Pancreas (tissue), 10 donors: ENCODE data around the gene ARFGAP3. TPM values are rescaled to one million over a fixed set of nuclear protein-coding genes. Genes with fewer than 3 reads are reported as not detected.

Experiments used
- ATAC-seq, 4 donors: fragments of 200-7000 bp; cut with Tn5 transposase; one replicate each; pipeline versions ENCODE4 v1.8.0 to v1.9.1; 2020; ENCODE audit warnings: mild to moderate bottlenecking in 4 of 4, moderate library complexity in 4 of 4
- DNase-seq, 6 donors: peaks; one replicate each; pipeline ENCODE4 v3.0.0-alpha.2; 2020
- FAIRE-seq: peaks from 2 replicates; lab custom pipeline; 2012; peaks lifted over from hg19 to GRCh38; lab: Jason Lieb, UNC
- H3K27ac ChIP-seq, 4 donors: fragments of 200-600 bp; sonication (generic); 1 replicate in 3 of 4; 2 replicates in 1 of 4; pipeline versions ENCODE4 v1.5.0 to v1.8.0; 2020
- H3K27me3 ChIP-seq, 4 donors: fragments of 200-600 bp; one replicate each; pipeline ENCODE4 v1.8.0; 2021
- H3K36me3 ChIP-seq, 3 donors: fragments of 200-600 bp; sonication (generic) in 1 of 3; one replicate each; pipeline versions ENCODE4 v1.5.0 to v1.8.0; 2020 to 2021
- H3K4me1 ChIP-seq, 3 donors: fragments of 200-600 bp; one replicate each; pipeline ENCODE4 v1.8.0; 2021
- H3K4me3 ChIP-seq, 4 donors: fragments of 200-600 bp; sonication (generic) in 2 of 4; one replicate each; pipeline versions ENCODE4 v1.5.0 to v1.8.0; 2020 to 2021
- H3K9me3 ChIP-seq, 4 donors: fragments of 200-600 bp; one replicate each; pipeline ENCODE4 v1.8.0; 2021
- CTCF ChIP-seq, 4 donors: fragments of 200-600 bp; sonication (generic) in 3 of 4; IDR thresholded peaks; one replicate each; pipeline versions ENCODE4 v1.5.0 to v1.8.0; 2021; ENCODE audit warnings: antibody characterized with exemption in 4 of 4
- WGBS, 2 donors: extraction: QIAGEN DNeasy Blood & Tissue Kit; methylation state at CpG; one replicate each; pipeline ENCODE4 v1.1.7; 2013; 5-methylcytosine and 5-hydroxymethylcytosine counted together
- intact Hi-C, 3 donors: fragments of 100-400 bp; cut with DNase I; formaldehyde crosslinking; loops; one replicate each; pipeline versions ENCODE4 v1.11.1 to v1.14.2; 2022
- polyA plus RNA-seq, 2 donors: library from polyadenylated mRNA; stranded (reverse); fragments of 200-250 nt; gene quantifications; one replicate each; pipeline ENCODE4 v1.2.3, GENCODE V29; 2013
- total RNA-seq, 6 donors: library from RNA; stranded (reverse); fragmentation: NEBNext Ultra II Directional in 4 of 6; extraction: Animal tissue kit (Norgen Biotek cat#: 25700) in 4 of 6; gene quantifications; one replicate each; pipeline versions ENCODE4 v1.2.1 to v1.2.4, GENCODE V29; 2021 to 2023
- donor health status: healthy with polysubstance abuse.
- donor health status: DM: no; HTN: no; CAD: no; lungs with moderate emphysema.
- donor health status: DM: no; HTN: no; CAD: no.
- donor health status: control.
- donor health status: control.
- donor health status: Bipolar disorder and iron deficiency.
- donor health status: DM: yes; HTN: yes; CAD: no.
- donor health status: DM: no; HTN: no; CAD: no.
- donor health status: DM: no; HTN: no; CAD: no.
- donor health status: DM: yes; HTN: yes; CAD: no.

Gene ARFGAP3
- total and polyA plus RNA-seq, 8 donors: 39.1 to 75.3 (median 61.1) TPM

DNA sequence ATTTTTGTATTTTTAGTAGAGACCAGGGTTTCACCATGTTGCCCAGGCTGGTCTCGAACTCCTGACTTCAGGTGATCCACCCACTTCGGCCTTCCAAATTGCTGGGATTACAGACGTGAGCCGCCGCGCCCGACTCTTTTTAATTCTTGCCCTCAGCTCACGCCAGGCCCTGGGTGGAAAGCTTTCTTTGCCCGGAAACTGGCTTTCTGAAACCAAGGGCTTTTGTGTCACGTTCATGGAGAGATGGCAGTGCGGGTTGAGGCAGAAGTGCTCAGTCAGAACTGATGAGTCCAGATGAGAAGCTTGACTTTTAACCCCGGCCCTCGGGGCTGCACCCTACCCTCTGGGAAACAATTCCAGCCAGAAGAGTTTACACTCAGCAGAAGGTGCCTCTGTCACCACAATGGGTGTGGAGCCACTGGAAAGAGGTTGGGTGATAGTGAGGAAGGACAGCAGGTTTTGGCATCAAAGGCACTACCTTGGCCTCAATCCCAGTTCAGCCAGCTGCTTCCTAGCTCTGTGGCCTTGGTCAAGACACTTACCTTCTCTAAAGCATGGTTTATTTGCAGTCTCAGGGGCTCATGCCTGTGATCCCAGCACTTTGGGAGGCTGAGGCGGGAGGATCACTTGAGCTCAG, 890 bp upstream of the ARFGAP3 start:
- FAIRE-seq (no peak), ATAC-seq (peak; percentile 1 to 27 (median 12)), DNase-seq (peak; percentile 56 to 69 (median 64))
- no peaks in the 10 kb centered on the region for H3K36me3 ChIP-seq
- no peak for TF ChIP-seq CTCF (IDR thresholded peaks at IDR 0.05)
- no peaks in the 10 kb centered on the region for H3K27me3 ChIP-seq
- H3K27ac ChIP-seq: peak overlapping the region in 3 of 4 donors; percentile 97 to 99 (median 98)
- peaks cover 0 to 21% (median 13%) of the 10 kb centered on the region in 3 donors for H3K4me1 ChIP-seq
- H3K4me3 ChIP-seq: peak overlapping the region in 1 of 4 donors; percentile 88
- no peaks in the 10 kb centered on the region for H3K9me3 ChIP-seq
- WGBS, 2 donors: 88 to 92% methylated on average over 14 of the region's 14 CpGs
- intact Hi-C loops: no loop called here

DNA sequence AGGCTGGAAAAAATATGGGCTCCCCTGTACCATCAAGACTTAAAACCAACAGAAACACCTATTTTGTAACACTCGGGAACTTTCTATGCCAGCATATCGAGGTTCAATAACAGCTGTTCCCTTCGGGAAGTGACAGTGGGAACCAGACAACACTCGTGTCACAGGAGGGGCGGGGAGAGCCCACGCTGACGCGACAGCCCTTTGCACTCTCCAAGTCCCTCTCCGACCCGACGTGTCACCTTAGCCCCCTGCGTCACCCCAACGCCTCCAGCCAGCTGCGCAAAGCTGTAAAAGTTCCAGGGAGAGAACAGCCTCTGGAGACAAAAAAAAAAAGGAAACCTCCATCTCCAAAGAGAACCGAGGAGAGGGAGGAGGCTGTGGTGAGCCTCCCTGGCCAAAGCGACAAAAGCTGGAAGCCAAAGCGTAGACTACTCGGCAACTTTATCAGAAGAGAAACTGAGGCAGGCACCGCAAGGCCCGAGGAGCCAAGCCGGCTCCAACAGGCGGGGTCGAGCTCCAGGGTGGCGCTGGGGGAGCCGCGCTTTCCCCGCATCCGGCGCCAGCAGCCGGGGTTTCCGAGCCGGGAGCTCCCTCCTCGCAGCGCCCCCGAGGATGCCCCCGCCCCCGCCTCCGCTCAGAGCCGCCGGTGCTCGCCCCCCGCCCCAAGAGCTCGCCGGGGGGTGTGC, 751 bp downstream of the ARFGAP3 start:
- H3K27ac ChIP-seq: peak overlapping the region; percentile 97 to 99 (median 98)
- no peak for TF ChIP-seq CTCF (IDR thresholded peaks at IDR 0.05)
- H3K4me1 ChIP-seq: peaks cover 0 to 21% (median 13%) of the 10 kb centered on the region in 3 donors
- ATAC-seq (peak; percentile 28 to 52 (median 46)), FAIRE-seq (no peak), DNase-seq (peak; percentile 72 to 85 (median 78))
- no peaks in the 10 kb centered on the region for H3K36me3 ChIP-seq
- intact Hi-C loops: no loop called here
- no peaks in the 10 kb centered on the region for H3K27me3 ChIP-seq
- H3K9me3 ChIP-seq: no peaks in the 10 kb centered on the region
- 1% methylated on average over 34 to 43 of the region's 44 CpGs for WGBS, 2 donors
- peak overlapping the region; percentile 88 to 94 (median 91) for H3K4me3 ChIP-seq

DNA sequence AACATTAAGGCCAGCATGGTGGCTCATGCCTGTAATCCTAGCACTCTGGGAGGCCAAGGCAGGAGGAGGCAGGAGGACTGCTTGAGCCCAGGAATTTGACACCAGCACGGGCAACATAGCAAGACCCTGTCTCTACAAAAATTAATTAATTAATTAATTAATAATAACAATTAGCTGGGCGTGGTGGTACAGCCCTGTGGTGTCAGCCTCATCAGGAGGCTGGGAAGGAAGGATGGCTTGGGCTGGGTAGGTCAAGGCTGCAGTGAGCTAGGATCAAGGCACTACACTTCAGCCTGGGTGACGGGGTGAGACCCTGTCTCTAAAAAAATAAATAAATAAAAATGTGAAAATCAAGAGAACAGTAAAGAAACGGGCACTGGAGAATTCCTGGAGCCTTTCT, 1.4 kb downstream of the ARFGAP3 start:
- no peaks in the 10 kb centered on the region for H3K36me3 ChIP-seq
- H3K27me3 ChIP-seq: no peaks in the 10 kb centered on the region
- peak overlapping the region; percentile 88 to 94 (median 91) for H3K4me3 ChIP-seq
- H3K4me1 ChIP-seq: peaks cover 0 to 25% (median 13%) of the 10 kb centered on the region in 3 donors
- DNase-seq: peak in 1 of 6 donors; percentile 13
- H3K9me3 ChIP-seq: no peaks in the 10 kb centered on the region
- H3K27ac ChIP-seq: peak overlapping the region; percentile 97 to 99 (median 98)
- FAIRE-seq: no peak
- WGBS, 2 donors: 13 to 15% methylated on average over 4 of the region's 4 CpGs
- no peak for ATAC-seq
- no peak for TF ChIP-seq CTCF (IDR thresholded peaks at IDR 0.05)
- intact Hi-C loops: no loop called here

DNA sequence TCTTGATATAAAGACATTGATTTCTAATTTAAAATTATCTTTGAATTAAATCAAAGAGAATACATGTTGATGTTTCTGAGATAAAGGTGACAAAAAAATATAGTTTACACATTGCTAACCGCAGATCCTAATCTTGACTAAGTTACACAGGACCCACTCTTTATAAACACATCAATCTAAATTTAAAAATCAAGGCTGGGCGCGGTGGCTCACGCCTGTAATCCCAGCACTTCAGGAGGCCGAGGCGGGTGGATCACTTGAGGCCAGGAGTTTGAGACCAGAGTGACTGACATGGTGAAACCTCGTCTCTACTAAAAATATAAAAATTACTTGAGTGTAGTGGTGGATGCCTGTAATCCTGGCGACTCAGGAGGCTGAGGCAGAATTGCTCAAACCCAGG, 1.9 kb downstream of the ARFGAP3 start:
- H3K4me3 ChIP-seq: peak overlapping the region in 3 of 4 donors; percentile 88 to 94 (median 91)
- FAIRE-seq (no peak), DNase-seq (peak in 2 of 6 donors; percentile 8 to 37), ATAC-seq (no peak)
- no peaks in the 10 kb centered on the region for H3K27me3 ChIP-seq
- WGBS, 2 donors: 7 to 8% methylated on average over 8 of the region's 8 CpGs
- peak overlapping the region in 3 of 4 donors; percentile 97 to 99 (median 98) for H3K27ac ChIP-seq
- no peak for TF ChIP-seq CTCF (IDR thresholded peaks at IDR 0.05)
- H3K4me1 ChIP-seq: peaks cover 0 to 25% (median 13%) of the 10 kb centered on the region in 3 donors
- intact Hi-C loops: no loop called here
- H3K9me3 ChIP-seq: no peaks in the 10 kb centered on the region
- no peaks in the 10 kb centered on the region for H3K36me3 ChIP-seq
